Gastrocnemius medialis (tissue), 4 donors: Measurements from ENCODE around the gene PCSK5. TPM values are rescaled to one million over a fixed set of nuclear protein-coding genes. Genes with fewer than 3 reads are reported as not detected.

Experiments
- ATAC-seq, 2 donors: fragments of 150-250 bp; one replicate each; pipeline ENCODE4 v1.9.1; 2016
- DNase-seq, 2 donors: peaks; one replicate each; pipeline ENCODE4 v3.0.0-alpha.2; 2019
- H3K27ac ChIP-seq, 4 donors: fragments of 200-600 bp; sonication (generic); 1 replicate in 1 of 4; 2 replicates in 3 of 4; pipeline ENCODE4 v1.5.1; 2016 to 2018; ENCODE audit warnings: mild to moderate bottlenecking in 2 of 4, moderate library complexity in 1 of 4
- H3K27me3 ChIP-seq, 3 donors: fragments of 200-600 bp; sonication (generic) in 2 of 3; 1 replicate in 1 of 3; 2 replicates in 2 of 3; pipeline versions ENCODE4 v1.5.1 to v1.6.0; 2016 to 2019; ENCODE audit warnings: mild to moderate bottlenecking in 1 of 3, moderate library complexity in 1 of 3
- H3K36me3 ChIP-seq, 2 donors: fragments of 200-600 bp; sonication (generic) in 1 of 2; one replicate each; pipeline ENCODE4 v1.5.1; 2017 to 2018
- H3K4me1 ChIP-seq, 2 donors: fragments of 200-600 bp; sonication (generic) in 1 of 2; one replicate each; pipeline ENCODE4 v1.5.1; 2016 to 2017; ENCODE audit warnings: mild to moderate bottlenecking in 2 of 2
- H3K4me3 ChIP-seq, 4 donors: fragments of 200-600 bp; sonication (generic) in 3 of 4; 1 replicate in 1 of 4; 2 replicates in 3 of 4; pipeline ENCODE4 v1.5.1; 2016 to 2019; ENCODE audit warnings: mild to moderate bottlenecking in 2 of 4
- H3K9me3 ChIP-seq, 3 donors: fragments of 200-600 bp; sonication (generic) in 2 of 3; 1 replicate in 1 of 3; 2 replicates in 2 of 3; pipeline ENCODE4 v1.5.1; 2016 to 2019
- POLR2A ChIP-seq, 2 donors: fragments of 450-650 bp; IDR thresholded peaks; one replicate each; pipeline ENCODE4 v1.6.1; 2017; ENCODE audit warnings: antibody characterized with exemption in 2 of 2, mild to moderate bottlenecking in 2 of 2, moderate library complexity in 2 of 2
- in situ Hi-C, 4 donors: fragments of 200-750 bp; cut with MboI; loops; one replicate each; pipeline versions ENCODE4 v1.15.0 to v1.8.0; 2017; ENCODE audit warnings: low sequenced_read_pairs in 4 of 4
- intact Hi-C: fragments of 100-400 bp; cut with DNase I; formaldehyde crosslinking; loops from one replicate; pipeline ENCODE4 v1.15.1; 2023; ENCODE audit warnings: low total_unique reads
- total RNA-seq, 4 donors: library from RNA; depleted of rRNA; stranded (reverse); fragments of >200 nt; gene quantifications; one replicate each; pipeline versions ENCODE4 v1.1.0 to v1.2.3, GENCODE V29; 2016
- TF ChIP-seq, protein P1 (sequence below), 5 experiments: fragments of 450-650 bp in 3 of 5; fragments of 200-600 bp in 2 of 5; sonication (generic) in 2 of 5; IDR thresholded peaks in 4 of 5; conservative IDR thresholded peaks in 1 of 5; 1 replicate in 4 of 5; 2 replicates in 1 of 5; pipeline ENCODE4 v1.5.1; 2016 to 2019; ENCODE audit warnings: antibody characterized with exemption in 5 of 5, mild to moderate bottlenecking in 3 of 5, moderate library complexity in 3 of 5

The PCSK5 gene
- total RNA-seq, 4 donors from 2014 or later: 1.3 to 8.3 (median 3.2) TPM

- no peak overlapping the region for H3K27ac ChIP-seq
- in situ Hi-C loops: no loop called here
Observed at GRCh38 chr9:76162751-76163500, 272.5 kb downstream of the PCSK5 start.

GRCh38 chr9:76166526-76166925, 276.1 kb downstream of the PCSK5 start:
- no peak for TF ChIP-seq POLR2A (IDR thresholded peaks at IDR 0.05)
- TF ChIP-seq, protein P1, sequence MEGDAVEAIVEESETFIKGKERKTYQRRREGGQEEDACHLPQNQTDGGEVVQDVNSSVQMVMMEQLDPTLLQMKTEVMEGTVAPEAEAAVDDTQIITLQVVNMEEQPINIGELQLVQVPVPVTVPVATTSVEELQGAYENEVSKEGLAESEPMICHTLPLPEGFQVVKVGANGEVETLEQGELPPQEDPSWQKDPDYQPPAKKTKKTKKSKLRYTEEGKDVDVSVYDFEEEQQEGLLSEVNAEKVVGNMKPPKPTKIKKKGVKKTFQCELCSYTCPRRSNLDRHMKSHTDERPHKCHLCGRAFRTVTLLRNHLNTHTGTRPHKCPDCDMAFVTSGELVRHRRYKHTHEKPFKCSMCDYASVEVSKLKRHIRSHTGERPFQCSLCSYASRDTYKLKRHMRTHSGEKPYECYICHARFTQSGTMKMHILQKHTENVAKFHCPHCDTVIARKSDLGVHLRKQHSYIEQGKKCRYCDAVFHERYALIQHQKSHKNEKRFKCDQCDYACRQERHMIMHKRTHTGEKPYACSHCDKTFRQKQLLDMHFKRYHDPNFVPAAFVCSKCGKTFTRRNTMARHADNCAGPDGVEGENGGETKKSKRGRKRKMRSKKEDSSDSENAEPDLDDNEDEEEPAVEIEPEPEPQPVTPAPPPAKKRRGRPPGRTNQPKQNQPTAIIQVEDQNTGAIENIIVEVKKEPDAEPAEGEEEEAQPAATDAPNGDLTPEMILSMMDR (IDR thresholded peaks at IDR 0.05 in 4 of 5, conservative IDR thresholded peaks at IDR 0.05 in 1 of 5): no peak
- ATAC-seq: no peak
- in situ Hi-C loops (no loop called here), intact Hi-C loops (no loop called here)
- H3K4me1 ChIP-seq: peaks cover 0 to 2% of the 10 kb centered on the region in 2 donors
- DNase-seq: no peak
- no peak overlapping the region for H3K4me3 ChIP-seq
- no peaks in the 10 kb centered on the region for H3K27me3 ChIP-seq
- peaks cover 0 to 4% of the 10 kb centered on the region in 2 donors for H3K36me3 ChIP-seq
- no peak overlapping the region for H3K27ac ChIP-seq
- H3K9me3 ChIP-seq: no peaks in the 10 kb centered on the region

More at GRCh38 chr9:76162751-76163500, 272.5 kb downstream of the PCSK5 start:
- DNase-seq (no peak), ATAC-seq (no peak)
- peaks cover 0 to 2% of the 10 kb centered on the region in 2 donors for H3K4me1 ChIP-seq
- H3K9me3 ChIP-seq: no peaks in the 10 kb centered on the region
- no peak for TF ChIP-seq POLR2A (IDR thresholded peaks at IDR 0.05)
- TF ChIP-seq, protein P1 (IDR thresholded peaks at IDR 0.05 in 4 of 5, conservative IDR thresholded peaks at IDR 0.05 in 1 of 5): no peak
- H3K36me3 ChIP-seq: peaks cover 0 to 5% of the 10 kb centered on the region in 2 donors
- H3K4me3 ChIP-seq: no peak overlapping the region
- H3K27me3 ChIP-seq: no peaks in the 10 kb centered on the region
- intact Hi-C loops: no loop called here

DNA sequence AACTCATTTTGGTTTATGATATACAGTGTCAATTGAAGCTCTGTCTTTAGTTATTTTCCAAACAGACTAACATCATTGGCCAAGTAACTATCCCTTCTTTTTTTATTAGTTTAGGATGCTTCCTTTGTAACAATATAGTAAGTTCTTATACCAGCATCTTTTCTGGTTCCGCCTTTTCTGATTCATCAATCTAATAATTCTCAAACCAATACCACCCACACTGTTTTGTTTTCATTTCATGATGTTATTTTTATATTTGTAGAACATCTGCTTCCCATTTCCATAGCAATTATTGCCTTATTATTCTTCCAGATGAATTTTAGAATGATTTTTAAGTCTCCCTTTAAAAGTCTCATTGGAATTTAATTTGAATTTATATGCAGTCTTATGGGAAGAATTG, 285.7 kb downstream of the PCSK5 start:
- H3K36me3 ChIP-seq: no peaks in the 10 kb centered on the region
- in situ Hi-C loops: no loop called here
- TF ChIP-seq POLR2A (IDR thresholded peaks at IDR 0.05): no peak
- TF ChIP-seq, protein P1 (IDR thresholded peaks at IDR 0.05 in 4 of 5, conservative IDR thresholded peaks at IDR 0.05 in 1 of 5): no peak

GRCh38 chr9:76177931-76178330, 287.5 kb downstream of the PCSK5 start:
- Histone ChIP-seq H3K27me3 (no peaks in the 10 kb centered on the region), H3K27ac (no peak overlapping the region), H3K4me3 (no peak overlapping the region), H3K9me3 (no peaks in the 10 kb centered on the region), H3K36me3 (no peaks in the 10 kb centered on the region), H3K4me1 (no peaks in the 10 kb centered on the region)
- in situ Hi-C loops (no loop called here), intact Hi-C loops (no loop called here)
- no peak for ATAC-seq
- DNase-seq: no peak
- TF ChIP-seq, protein P1 (IDR thresholded peaks at IDR 0.05 in 4 of 5, conservative IDR thresholded peaks at IDR 0.05 in 1 of 5): no peak
- no peak for TF ChIP-seq POLR2A (IDR thresholded peaks at IDR 0.05)

More for the DNA sequence above, 285.7 kb downstream of the PCSK5 start:
- intact Hi-C loops: no loop called here
- no peak overlapping the region for H3K4me3 ChIP-seq
- no peaks in the 10 kb centered on the region for H3K4me1 ChIP-seq
- no peaks in the 10 kb centered on the region for H3K9me3 ChIP-seq
- ATAC-seq (no peak), DNase-seq (no peak)
- no peaks in the 10 kb centered on the region for H3K27me3 ChIP-seq
- H3K27ac ChIP-seq: no peak overlapping the region
